Stimulated activated naive CD8-positive, alpha-beta T cell treated with anti-CD3 and anti-CD28 coated beads, Interleukin-15, Interleukin-2, amounts not matched to agents 100 U/mL and 50 U/mL, for 24 hours (primary cell): ENCODE results near the gene RBPMS2.

Experiments
- ATAC-seq: fragments of 150-1000 bp; cut with Tn5 transposase; one replicate; pipeline ENCODE4 v1.10.0; 2021
- DNase-seq: peaks from one replicate; pipeline ENCODE4 v3.0.0; 2021

The RBPMS2 gene

DNA sequence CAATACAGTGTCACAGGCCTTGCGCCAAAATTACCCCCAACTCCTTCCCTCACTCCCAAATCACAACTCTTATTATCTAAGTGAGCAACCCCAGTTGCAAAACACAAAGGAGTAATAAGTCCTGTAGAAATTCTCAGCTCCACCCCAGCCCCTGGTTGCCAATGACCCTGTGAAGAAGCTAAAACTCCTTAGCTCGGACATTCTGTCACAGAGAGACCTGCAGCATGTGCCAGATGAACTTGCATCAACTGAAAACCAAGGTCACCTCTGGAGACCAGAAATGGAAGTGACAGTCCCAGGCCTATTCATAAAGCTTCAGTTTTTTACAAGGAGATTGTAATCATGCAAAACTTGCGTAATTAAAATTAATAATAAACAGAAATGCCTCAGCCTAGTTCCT lies 55.2 kb downstream of the RBPMS2 start:
- ATAC-seq: no peak
- DNase-seq: no peak

DNA sequence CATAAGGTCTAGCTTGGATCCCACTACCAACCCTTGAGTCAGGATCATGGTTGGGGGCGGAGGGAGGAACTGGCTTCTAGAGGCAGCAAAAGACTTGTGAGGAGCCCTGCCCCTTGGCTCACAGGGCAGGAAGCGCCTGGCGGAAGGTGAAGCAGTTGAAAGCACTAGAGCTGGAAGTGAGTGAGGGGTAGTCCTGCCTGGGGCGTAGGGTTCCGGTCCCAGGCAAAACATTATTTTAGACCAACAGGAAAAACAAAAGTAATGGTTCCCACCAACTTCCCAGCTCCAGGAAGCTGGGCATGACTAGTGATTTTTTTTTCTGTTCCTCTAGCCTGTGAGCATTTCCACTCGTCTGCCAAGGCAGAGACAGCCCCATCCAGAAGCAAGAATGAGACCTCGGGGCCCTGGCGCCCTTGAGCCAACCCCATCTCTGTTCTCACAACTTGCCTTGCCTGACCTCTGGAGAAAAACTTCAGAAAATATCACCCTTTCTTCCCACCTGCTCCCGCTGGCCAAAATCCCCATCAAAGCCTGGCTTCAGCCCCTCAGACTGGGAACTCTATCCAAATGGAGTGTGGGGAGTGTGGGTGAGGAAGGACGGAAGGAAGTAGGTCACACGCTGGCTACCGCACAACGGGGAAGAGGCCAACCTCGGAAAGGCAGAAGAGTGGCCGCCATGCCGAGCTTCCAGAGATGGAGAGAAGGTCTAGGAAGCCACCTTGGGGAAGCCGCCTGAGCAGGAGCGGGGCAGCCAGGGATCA lies 57.5 kb downstream of the RBPMS2 start:
- ATAC-seq (no peak), DNase-seq (peak; percentile 20)

DNA sequence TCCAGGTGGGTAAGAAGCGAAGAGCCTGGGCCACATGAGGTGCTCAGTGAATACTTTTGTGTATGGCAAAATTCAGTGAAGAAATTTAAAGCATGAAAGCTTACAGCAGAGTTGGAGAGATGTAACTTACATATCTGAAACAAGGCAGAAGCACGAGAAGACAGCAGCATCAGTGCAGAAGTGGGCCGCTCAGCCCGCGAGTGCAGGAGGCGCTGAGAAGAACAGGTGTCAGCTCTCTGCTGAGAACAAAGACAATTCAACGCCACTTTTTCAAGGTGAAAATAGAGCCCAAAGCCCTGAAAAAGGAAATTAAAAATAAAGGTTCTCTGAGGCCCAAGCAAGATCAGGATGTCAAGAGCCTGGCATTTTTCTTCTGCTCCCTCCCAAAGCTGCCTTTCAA lies 58.3 kb downstream of the RBPMS2 start:
- no peak for ATAC-seq
- DNase-seq: no peak

DNA sequence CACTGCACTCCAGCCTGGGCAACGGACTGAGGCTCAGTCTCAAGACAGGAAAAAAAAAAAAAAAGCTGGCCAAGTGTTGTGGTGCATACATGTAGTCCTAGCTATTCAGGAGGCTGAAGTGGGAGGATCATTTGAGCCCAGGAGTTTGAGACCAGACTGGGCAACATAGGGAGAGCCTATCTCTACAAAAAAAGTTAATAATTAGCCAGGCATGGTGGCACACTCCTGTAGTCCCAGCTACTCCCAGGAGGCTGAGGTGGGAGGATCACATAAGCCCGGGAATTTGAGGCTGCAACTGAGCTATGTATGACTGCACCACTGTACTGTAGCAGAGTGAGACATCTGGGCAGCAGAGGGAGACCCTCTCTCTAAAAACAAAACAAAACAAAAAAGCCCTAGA lies 58.9 kb downstream of the RBPMS2 start:
- ATAC-seq (no peak), DNase-seq (no peak)

DNA sequence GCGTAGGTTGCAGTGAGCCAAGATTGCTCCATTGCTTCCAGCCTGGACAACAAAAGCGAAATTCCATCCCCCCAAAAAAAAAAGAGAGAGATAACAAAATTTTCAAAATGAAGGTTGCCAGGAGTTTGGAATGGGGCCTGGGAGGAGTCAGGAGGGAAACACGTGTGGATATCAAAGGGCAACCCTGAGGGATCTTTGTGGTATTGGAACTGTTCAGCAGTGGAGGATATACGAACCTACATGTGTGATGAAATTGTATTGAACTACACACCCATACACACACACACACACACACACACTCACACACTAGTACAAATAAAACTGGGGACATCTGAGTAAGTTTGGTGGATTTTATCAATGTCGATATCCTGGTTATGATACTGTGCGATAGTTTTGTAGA lies 61.8 kb downstream of the RBPMS2 start:
- DNase-seq (no peak), ATAC-seq (no peak)

DNA sequence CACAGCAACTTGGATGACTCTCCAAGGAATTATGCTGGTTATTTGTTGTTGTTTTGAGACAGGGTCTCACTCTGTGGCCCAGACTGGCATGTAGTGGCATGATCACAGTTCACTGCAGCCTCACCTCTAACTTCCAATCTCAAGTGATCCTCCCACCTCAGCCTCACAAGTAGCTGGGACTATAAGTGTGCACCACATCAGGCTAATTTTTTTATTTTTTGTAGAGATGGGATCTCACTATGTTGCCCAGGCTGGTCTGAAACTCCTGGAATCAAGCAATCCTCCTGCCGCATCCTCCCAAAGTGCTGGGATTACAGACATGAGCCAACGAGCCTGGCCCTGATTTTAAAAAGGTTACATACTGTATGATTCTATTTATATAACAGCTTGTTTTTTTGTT lies 63.0 kb downstream of the RBPMS2 start:
- DNase-seq: no peak
- no peak for ATAC-seq

DNA sequence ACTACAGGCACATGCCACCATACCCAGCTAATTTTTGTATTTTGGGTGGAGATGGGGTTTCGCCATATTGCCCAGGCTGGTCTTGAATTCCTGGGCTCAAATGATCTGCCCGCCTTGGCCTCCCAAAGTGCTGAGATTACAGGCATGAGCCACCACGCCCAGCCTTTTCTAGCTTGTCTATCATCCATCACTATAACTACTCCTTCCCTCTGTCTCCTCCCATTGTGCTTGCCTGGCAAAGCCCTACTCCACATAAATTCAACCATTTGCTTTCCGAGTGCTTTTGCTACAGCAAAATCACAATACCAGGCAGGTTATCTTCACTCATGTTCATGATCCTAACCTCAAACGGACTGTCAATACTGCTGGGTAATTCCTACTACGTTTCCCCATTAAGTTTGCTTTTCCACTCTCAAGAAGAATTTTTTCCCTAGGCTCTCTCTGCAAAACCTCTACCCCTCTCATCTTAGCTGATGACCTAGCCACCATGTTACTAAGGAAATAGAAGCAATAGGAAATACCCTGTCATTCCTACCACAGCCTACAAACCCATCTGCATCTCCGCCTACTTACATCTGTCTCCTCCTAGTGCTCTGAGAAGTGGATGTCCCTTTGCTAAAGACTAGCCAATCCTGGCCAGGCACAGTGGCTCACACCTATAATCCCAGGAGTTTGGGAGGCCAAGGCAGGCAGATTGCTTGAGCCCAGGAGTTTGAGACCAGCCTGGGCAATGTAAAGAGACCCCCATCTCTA lies 64.5 kb downstream of the RBPMS2 start:
- no peak for DNase-seq
- ATAC-seq: peak; percentile 59

DNA sequence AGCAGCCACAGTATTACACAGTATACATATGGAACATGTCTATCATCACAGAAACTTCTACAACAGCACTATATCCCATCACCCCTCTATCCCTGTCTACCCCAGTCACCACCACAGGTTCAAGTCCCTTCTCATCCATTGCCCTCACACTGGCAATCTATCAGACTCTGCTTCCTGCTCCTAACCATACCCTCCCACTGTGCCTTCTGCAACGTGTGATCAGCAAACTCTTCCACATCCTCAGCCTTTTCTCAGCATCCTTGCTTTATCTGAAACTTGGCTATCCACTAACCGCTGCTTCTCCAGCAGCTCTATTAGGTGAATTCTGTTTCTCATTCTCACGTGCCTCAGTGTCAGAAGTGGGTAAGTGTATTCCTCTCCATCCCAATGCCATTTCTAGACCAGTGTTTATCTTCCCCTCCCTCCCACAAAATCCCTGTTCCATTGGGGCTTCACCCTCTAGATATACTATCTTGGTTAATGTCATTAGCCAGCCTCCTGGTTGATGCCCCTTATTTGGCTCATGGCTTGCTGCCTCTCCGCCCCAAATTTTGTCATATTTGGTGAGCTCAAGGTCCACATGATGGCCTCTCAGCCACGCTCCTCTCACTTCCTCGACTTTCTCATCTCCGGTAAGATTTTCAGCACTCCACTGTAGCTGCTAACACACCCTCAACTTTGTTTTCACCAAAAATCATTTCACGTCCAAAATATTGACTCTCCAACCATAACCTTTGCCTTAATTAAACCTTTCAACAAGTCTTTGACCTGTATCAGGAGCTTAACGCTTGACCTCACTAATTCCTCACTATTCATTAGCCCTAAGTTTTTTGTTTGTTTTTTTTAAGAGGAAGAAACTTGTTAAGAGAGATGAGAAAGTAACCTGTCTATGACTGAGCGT lies 69.1 kb downstream of the RBPMS2 start:
- DNase-seq (no peak), ATAC-seq (no peak)

DNA sequence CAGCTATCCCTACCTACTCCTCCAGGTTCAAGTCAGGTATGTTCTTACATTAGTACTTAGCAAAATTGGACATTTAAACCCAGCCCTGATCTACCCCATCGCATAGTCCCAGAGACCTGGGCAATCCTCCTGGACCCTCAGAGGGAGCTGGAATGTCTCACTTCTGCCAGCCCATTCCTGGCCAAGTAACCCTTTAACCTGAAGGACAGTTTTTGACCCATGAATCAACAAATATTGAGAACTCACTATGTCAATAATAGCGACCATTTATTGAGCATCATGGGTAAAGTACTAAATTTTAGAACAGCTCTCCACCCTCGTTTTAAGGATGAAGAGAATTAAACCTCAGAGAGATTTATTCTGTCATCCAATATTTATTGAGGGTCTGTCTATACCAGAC lies 70.4 kb downstream of the RBPMS2 start:
- DNase-seq (no peak), ATAC-seq (no peak)

DNA sequence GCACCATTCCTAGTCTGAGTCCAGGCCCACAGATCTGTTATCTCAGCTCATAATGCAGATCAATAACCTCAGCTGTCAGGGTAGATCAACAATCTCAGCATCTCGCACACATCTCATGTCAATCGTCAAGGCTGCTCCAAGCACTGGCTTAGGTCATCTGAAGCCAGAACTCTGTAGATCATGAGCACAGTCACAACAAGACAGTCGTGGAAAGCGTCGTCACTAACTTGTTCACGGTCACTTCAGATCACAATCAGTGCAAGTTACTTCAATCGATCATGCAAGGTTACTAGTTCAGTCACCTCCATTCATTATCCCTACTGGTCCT lies 71.8 kb downstream of the RBPMS2 start:
- DNase-seq: no peak
- ATAC-seq: no peak

DNA sequence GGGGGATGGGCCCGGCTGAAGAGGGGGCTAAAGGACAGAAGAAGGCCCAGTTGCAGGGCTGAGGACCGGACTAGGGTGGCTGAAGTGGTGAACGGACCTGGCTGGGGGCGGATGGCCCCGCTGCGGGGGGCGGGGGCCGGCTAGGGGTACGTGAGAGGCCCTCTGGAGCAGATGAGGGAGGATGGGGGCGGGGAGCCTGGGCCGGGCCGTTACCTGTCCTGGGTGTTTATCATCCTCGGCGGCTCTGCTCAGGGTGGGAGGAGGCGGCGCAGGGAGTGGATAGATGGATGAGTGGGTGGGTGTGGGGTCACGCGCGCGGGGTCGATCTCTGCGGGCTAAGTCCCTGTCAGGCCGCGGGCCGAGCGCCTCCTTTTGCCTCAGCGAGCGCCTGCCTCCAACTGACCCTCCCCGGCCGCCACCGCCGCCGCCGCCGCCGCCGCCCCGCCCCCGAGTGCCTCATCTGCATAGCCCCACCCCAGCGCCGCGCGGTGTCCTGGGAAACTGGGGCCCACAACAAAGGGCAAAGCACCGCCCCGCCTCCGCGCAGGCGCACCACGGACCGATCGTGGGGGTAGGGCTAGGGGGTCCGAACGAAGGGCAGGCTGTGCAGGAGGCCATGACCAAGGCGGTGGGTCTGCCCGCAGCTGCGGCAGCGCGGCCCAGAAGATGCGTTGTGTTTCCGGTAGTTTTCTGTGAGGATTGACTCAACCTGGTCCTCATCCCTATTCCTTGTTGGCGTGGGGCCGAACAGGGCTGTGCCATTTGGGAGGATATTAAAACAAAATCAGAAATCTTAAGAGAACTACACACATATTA lies 72.4 kb downstream of the RBPMS2 start:
- peak; percentile 99 for DNase-seq
- ATAC-seq: peak; percentile 94

DNA sequence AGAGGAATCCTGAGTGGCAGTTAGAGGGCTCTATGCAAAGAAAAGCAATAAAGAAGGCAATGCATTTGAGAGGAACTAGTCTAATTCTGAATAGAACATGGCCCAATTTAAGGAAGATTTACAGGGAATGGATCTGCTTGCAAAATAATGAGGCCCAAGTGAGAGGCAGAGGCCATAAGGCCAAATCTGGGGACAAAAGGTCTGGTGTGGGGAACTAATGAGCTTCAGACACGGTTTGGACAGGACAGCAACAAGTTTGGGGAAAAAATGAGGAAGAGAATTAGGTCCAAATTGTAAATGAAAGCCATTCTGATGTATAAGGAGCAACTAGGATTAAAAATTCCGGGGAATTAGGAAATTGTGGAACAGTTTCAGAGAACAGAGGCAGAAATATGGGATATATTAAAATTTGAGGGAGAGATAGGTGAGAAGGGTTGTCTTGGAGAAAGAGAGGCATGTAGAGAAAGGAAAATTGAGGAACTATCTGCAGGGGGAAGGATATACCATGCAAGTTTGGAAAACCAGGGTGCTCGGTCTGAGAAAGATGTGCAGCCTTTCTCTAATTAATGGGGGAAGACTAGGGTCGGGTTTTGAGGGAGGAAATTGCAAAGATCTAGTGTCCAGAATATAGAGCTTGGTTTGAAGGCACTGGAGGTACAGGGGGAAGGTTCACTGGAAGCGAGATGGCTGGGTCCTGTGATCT lies 73.8 kb downstream of the RBPMS2 start:
- no peak for DNase-seq
- ATAC-seq: no peak

DNA sequence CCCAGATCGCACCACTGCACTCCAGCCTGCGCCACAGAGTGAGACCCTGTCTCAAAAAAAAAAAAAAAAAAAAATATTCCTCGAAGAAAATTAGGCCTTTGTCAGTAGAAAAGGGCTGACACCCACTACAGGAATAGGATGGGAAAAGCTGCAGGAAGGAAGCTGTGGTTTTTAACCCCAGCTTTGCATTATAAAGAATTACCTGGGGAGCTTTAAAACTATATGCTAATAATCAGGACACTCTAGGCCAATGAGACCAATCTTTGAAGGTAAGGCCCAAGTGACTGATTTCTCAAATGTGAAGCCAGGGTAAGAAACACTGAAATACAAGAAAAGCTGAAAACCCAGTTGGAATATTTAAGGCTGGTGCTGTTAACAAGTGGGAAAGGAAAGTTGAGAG lies 74.3 kb downstream of the RBPMS2 start:
- DNase-seq: no peak
- ATAC-seq: no peak

DNA sequence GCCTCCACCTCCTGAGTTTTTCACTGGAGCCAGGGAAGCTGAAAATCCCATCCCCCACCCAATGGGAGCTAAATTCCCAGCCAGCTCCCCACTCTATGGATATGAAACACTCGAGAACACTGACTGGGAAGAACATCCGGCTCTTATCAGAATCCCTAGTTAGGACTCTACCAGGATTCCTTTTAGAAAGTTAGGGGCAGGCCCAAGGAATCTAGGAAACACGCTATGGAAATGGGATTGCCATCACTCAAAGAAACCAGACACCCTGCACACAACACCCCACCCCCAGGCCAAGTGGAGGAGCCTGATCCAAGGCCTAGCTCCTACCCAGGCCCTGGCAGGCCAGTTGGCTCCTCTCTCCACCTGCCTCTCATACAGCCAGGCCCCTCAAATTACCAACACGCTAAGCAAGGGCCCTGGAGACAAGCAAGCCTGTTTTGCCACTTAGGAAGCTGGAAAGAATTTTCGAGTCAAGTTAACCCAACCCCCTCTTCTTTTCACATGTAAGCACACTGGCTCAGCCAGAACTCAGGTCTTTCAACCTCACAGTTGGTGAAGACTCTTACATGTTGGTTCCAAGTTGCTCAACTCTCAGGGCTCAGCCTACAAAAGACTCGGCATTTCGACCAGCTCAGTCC lies 75.5 kb downstream of the RBPMS2 start:
- DNase-seq: no peak

DNA sequence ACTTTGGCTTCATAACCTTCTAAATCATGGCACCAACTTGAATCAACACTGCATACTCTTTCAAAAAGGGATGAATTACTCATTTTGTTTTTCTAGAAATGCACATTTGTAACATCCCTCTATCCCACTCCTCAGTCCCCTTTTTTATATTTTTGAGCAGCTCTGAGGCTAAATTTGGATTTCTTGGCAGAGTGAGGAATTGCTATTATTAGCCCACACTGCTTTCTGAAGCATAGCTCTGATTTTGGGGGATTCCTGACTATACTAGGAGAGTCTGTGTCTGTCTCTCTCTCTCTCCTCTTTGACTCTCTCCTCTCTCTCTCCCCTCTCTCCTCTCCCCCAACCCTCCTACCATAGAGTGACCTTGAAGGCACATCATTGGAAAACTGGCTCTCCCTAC lies 76.6 kb downstream of the RBPMS2 start:
- ATAC-seq: no peak
- DNase-seq: no peak

More for the DNA sequence above, 75.5 kb downstream of the RBPMS2 start:
- ATAC-seq: no peak

DNA sequence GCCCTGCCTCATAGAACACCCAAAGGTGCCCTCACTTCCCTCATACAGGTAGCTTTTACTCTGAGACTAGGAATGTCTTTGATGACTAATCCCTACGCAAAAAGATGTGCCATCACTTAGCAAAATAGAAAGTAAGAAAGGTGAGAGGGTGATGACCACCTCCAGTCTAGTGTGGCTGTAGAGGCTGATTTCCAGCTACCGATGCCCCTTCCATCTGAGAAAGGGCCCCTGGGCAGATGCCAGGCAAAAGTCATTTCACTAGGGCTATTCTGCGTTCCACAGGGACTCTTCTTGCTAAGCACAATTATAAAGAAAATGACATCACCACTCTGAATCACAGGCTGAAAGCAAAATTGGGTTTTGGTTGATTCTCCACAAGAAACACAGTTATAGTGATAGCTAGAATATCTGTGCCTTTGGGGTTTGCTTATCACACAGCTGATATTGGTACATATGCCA lies 77.4 kb downstream of the RBPMS2 start:
- DNase-seq (peak; percentile 34), ATAC-seq (peak; percentile 64)

DNA sequence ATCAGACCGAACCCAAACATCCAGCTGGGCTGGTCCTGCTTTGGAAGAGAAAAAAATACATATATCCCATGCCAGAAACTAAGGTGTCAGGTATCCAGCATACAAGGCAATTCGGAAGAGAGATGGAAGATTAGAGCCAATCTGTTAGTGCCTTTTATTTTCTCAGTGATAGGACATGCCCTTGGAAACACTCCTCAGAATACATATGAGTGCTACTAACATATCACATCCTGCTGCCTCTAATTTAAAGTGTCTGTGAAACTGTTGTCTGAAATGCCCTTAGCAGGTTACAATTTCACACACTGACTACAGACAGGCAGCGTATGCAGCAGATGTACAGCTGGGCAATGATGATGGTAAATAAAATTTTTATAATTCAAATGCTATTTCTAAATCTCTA lies 78.9 kb downstream of the RBPMS2 start:
- ATAC-seq (no peak), DNase-seq (no peak)

DNA sequence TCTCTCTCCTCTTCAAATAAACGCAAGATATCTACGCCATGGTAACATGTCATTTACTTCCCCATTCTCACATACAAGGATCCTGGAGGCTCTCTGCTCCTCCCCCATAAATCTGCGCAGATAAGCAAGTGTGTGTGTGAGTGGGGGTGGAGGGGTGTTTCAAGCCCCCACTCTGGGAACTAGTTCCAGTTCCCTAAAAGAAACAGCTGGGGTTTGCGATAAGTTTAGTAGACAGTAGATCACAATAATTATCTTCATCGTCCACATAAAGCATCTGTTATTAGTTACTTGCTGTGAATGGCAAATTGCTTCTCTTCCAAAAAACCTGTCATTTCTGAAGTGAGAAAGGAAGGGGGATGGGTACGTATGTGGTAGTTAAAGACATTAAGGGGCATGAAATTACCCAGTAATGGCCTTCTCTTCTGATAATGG lies 79.8 kb downstream of the RBPMS2 start:
- no peak for ATAC-seq
- DNase-seq: no peak

DNA sequence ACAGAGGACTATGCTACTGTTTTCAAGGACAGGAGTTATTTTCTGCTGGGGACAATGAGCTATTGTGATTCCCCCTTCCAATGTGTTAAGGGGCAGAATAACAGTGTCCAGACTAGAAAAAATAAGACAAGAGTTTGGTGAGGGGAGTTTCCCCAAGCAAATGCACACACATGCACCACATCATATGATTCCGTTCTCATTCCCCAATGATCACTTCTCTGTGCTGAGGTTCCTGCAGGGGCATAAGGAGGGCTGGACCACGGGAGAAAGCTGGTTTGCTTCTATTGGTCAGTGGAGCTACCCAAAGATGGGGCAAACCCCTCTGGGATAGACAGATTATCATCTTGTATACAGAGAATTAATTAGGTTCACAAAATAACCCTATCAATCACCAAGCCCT lies 80.6 kb downstream of the RBPMS2 start:
- DNase-seq: no peak
- no peak for ATAC-seq

DNA sequence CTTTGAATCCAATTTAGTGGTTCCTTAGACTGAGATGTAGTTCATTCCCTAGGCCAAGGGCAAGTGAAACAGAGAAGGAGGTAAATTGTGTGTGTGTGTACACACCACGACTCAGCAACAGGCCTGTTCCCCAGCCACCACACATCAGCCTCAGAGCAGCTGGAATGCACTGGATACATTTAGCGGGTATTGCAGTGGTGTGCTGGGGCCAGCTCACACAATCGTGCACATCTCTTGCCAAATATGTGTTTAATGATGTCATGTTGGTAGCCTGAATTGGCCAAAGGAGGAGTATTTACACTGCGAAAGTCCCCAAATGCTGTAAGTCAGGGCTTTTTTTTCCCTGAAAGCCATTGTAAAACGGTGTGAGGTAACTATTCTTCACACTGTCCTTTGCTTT lies 82.3 kb downstream of the RBPMS2 start:
- no peak for DNase-seq

More for the DNA sequence above, 82.3 kb downstream of the RBPMS2 start:
- ATAC-seq: no peak
